ENCODE measurements around the gene KCNJ9.

DNA sequence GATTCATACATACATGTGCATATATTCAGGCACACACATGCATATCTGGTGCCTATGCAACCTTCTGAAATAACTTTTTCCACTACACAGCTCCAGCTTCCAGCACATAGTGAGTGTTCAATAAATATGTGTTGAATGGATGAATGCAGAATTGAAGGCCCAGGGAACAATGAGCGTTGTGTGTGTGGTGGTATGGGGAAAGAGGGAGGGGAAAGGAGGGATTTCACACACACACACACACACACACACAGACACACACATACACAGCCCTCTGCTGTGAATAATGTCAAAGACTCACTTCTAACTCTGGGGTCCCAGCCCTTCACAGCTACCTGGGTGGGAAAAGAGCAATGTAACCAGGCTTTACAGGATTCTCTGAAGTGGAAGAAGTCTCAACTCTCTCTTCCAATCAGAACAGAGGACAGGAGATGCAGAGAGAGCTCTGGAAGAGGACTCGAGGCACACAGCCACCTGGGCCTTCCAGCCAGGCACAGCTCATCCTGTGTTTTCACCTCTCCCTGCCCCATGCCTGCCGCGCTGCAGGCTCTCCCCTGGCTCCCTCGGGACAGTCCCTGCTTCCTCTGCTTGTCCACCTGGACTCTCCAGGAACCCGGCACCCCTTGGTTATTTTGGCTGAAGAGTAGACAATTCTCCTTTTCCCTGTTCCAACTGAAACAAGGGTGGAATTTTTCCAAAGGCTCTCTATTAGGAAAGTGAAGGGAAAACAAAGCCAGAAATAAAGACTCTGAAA, 22.5 kb downstream of the KCNJ9 start:
- TF ChIP-seq POLR2A (IDR thresholded peaks at IDR 0.05) (no peak), CTCF (IDR thresholded peaks at IDR 0.05) (no peak)
